Mesenchymal stem cell (in vitro differentiated cells and primary cell): Measurements from ENCODE around the gene KRTAP10-8.
"Not testable (repeated sequence)": the region's sequence is repeated elsewhere in the genome, so short reads cannot be mapped to it uniquely, and the experiment has no call there.

Experiments
- DNase-seq: peaks from one replicate; pipeline ENCODE4 v3.0.0-alpha.2; 2013
- H2AFZ ChIP-seq: one replicate; pipeline ENCODE4 v1.6.1; 2013; ENCODE audit warnings: low read depth, mild to moderate bottlenecking, control low read depth, inconsistent platforms, low read length, moderate library complexity
- H2AK5ac ChIP-seq: 2 replicates; pipeline ENCODE4 v1.6.1; 2013; ENCODE audit warnings: low read length, moderate library complexity, mild to moderate bottlenecking, inconsistent platforms; ENCODE audit not compliant: severe bottlenecking
- H2BK120ac ChIP-seq: one replicate; pipeline ENCODE4 v1.6.1; 2013; ENCODE audit warnings: low read depth, mild to moderate bottlenecking, inconsistent platforms, low read length, moderate library complexity
- H2BK12ac ChIP-seq, 2 experiments: one replicate each; pipeline ENCODE4 v1.6.1; 2013; ENCODE audit warnings: inconsistent platforms in 2 of 2, low read length in 2 of 2, mild to moderate bottlenecking in 2 of 2, moderate library complexity in 2 of 2, control low read depth in 1 of 2
- H2BK15ac ChIP-seq: one replicate; pipeline ENCODE4 v1.6.1; 2013; ENCODE audit warnings: mild to moderate bottlenecking, low read depth, inconsistent platforms; ENCODE audit not compliant: poor library complexity, severe bottlenecking
- H2BK5ac ChIP-seq: 2 replicates; pipeline ENCODE4 v1.6.1; 2013; ENCODE audit warnings: low read depth, mild to moderate bottlenecking, low read length, control low read depth, inconsistent platforms; ENCODE audit not compliant: poor library complexity, severe bottlenecking
- H3K14ac ChIP-seq, 2 experiments: one replicate each; pipeline ENCODE4 v1.6.1; 2013; ENCODE audit warnings: inconsistent platforms in 2 of 2, low read length in 2 of 2, control low read depth in 1 of 2, mild to moderate bottlenecking in 1 of 2, moderate library complexity in 1 of 2
- H3K18ac ChIP-seq, 2 experiments: one replicate each; pipeline ENCODE4 v1.6.1; 2013; ENCODE audit warnings: inconsistent platforms in 2 of 2, low read length in 2 of 2, control low read depth in 1 of 2, low read depth in 1 of 2, mild to moderate bottlenecking in 1 of 2
- H3K23ac ChIP-seq, 2 experiments: one replicate each; pipeline ENCODE4 v1.6.1; 2013; ENCODE audit warnings: inconsistent platforms in 2 of 2, low read length in 2 of 2, mild to moderate bottlenecking in 2 of 2, moderate library complexity in 2 of 2, control low read depth in 1 of 2
- H3K27ac ChIP-seq: 2 replicates; pipeline ENCODE4 v1.5.1; 2013; ENCODE audit warnings: mild to moderate bottlenecking, moderate library complexity, low read length, control low read depth, inconsistent platforms; ENCODE audit not compliant: poor library complexity, severe bottlenecking
- H3K27me3 ChIP-seq, 2 experiments: 2 replicates each; pipeline versions ENCODE4 v1.6.1 to v1.7.0; 2013; ENCODE audit warnings: low read length in 2 of 2, mild to moderate bottlenecking in 2 of 2, moderate library complexity in 2 of 2, control low read depth in 1 of 2, inconsistent platforms in 1 of 2; ENCODE audit not compliant: control insufficient read depth in 1 of 2, insufficient read depth in 1 of 2
- H3K36me3 ChIP-seq, 2 experiments: 2 replicates each; pipeline versions ENCODE4 v1.6.1 to v1.7.0; 2013; ENCODE audit warnings: low read length in 2 of 2, control low read depth in 1 of 2, inconsistent platforms in 1 of 2, low read depth in 1 of 2, mild to moderate bottlenecking in 1 of 2; ENCODE audit not compliant: insufficient read depth in 2 of 2, control insufficient read depth in 1 of 2
- H3K4ac ChIP-seq, 2 experiments: one replicate each; pipeline ENCODE4 v1.6.1; 2013; ENCODE audit warnings: inconsistent platforms in 2 of 2, low read length in 2 of 2, mild to moderate bottlenecking in 2 of 2, moderate library complexity in 2 of 2, control low read depth in 1 of 2, low read depth in 1 of 2
- H3K4me1 ChIP-seq: 2 replicates; pipeline ENCODE4 v1.6.1; 2013; ENCODE audit warnings: low read depth, low read length, control low read depth; ENCODE audit not compliant: control insufficient read depth, insufficient read depth
- H3K4me2 ChIP-seq: 2 replicates; pipeline ENCODE4 v1.6.1; 2013; ENCODE audit warnings: low read length, mild to moderate bottlenecking, inconsistent platforms; ENCODE audit not compliant: poor library complexity, severe bottlenecking
- H3K4me3 ChIP-seq, 2 experiments: 2 replicates each; pipeline versions ENCODE4 v1.5.1 to v1.7.0; 2013; ENCODE audit warnings: low read length in 2 of 2, mild to moderate bottlenecking in 2 of 2, control low read depth in 1 of 2, low read depth in 1 of 2; ENCODE audit not compliant: insufficient read depth in 1 of 2
- H3K79me1 ChIP-seq: replicated peaks from 2 replicates; pipeline ENCODE4 v1.6.1; 2013; ENCODE audit warnings: mild to moderate bottlenecking, control low read depth, low read length, inconsistent platforms; ENCODE audit not compliant: poor library complexity, severe bottlenecking
- H3K9ac ChIP-seq: 2 replicates; pipeline ENCODE4 v1.7.0; 2013; ENCODE audit warnings: mild to moderate bottlenecking, low read length, moderate library complexity
- H3K9me3 ChIP-seq: 2 replicates; pipeline ENCODE4 v1.7.0; 2013; ENCODE audit warnings: mild to moderate bottlenecking, low read length; ENCODE audit not compliant: control insufficient read depth
- H4K8ac ChIP-seq: one replicate; pipeline ENCODE4 v1.6.1; 2013; ENCODE audit warnings: inconsistent platforms, mild to moderate bottlenecking, low read length, moderate library complexity
- H4K91ac ChIP-seq: one replicate; pipeline ENCODE4 v1.6.1; 2013; ENCODE audit warnings: mild to moderate bottlenecking, low read length, inconsistent platforms
- WGBS: methylation state at CpG from one replicate; pipeline ENCODE4 v1.1.7; 2013; ENCODE audit warnings: mixed read lengths; 5-methylcytosine and 5-hydroxymethylcytosine counted together

Gene KRTAP10-8

GRCh38 chr21:44637851-44638348 is 26.0 kb downstream of the KRTAP10-8 start:
- not testable (repeated sequence) for H2AFZ ChIP-seq, H3K4ac ChIP-seq

DNA sequence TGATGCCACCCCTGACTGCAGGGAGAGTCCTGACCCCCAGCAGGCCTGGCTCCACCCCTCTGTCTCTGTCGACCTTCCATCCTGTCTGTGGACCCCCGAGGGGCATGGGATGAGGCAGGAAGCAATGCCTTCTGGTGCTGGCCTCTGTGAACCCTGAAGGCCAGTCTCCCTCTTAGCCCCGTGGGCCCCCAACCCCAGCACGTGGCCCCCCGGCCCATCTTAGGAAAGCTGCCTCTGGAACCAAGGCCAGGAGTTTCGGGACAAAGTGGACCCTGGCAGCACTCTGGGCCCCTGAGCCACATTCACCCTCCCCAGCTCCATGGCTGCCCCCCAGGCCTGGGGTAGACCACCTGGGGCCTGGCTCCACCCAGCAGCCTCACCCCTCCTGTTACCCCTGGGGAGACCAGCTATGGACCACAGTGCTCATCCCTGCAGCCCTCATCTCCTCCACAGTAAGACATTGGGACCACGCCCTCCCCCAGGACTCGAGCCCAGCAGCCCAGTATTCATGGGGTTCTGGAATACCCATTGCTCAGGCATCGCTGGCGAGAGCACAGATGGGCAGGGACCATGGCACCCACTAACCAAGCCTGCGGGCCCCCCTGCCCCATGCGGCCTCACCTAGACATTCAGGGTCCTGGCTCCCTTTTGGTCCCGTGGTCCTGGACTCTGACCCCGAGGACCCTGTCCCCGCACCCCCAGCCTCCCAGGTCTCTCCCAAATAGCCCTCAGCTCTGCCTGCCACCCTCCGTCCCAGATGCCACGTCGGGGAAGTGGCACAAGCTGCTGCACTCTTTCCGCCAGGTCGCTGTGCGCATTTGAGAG is 26.8 kb downstream of the KRTAP10-8 start:
- H3K4ac ChIP-seq, H3K36me3 ChIP-seq, H4K8ac ChIP-seq, H2BK15ac ChIP-seq, H2BK5ac ChIP-seq, H3K14ac ChIP-seq, H3K4me3 ChIP-seq, H3K9ac ChIP-seq, H3K4me1 ChIP-seq, H2BK120ac ChIP-seq, H3K18ac ChIP-seq, H4K91ac ChIP-seq, H2AK5ac ChIP-seq, H3K23ac ChIP-seq, H3K27ac ChIP-seq, H2AFZ ChIP-seq, H2BK12ac ChIP-seq, H3K4me2 ChIP-seq, DNase-seq, H3K79me1 ChIP-seq: not testable (repeated sequence)
- Histone ChIP-seq H3K27me3 (peaks cover 0 to 14% of the 10 kb centered on the region in 2 experiments), H3K9me3 (peaks cover 37% of the 10 kb centered on the region)
- 90% methylated on average over 15 of the region's 21 CpGs for WGBS

More at GRCh38 chr21:44637851-44638348, 26.0 kb downstream of the KRTAP10-8 start:
- not testable (repeated sequence) for H3K14ac ChIP-seq, H3K4me2 ChIP-seq, H3K18ac ChIP-seq, H3K23ac ChIP-seq, DNase-seq, H4K91ac ChIP-seq, H4K8ac ChIP-seq, H2BK15ac ChIP-seq, H3K36me3 ChIP-seq, H2BK12ac ChIP-seq, H3K4me1 ChIP-seq, H2BK5ac ChIP-seq, H2BK120ac ChIP-seq, H3K9ac ChIP-seq, H2AK5ac ChIP-seq, H3K79me1 ChIP-seq, H3K4me3 ChIP-seq, H3K27ac ChIP-seq
- 75% methylated on average over 3 of the region's 12 CpGs for WGBS
- Histone ChIP-seq H3K27me3 (peaks cover 0 to 14% of the 10 kb centered on the region in 2 experiments), H3K9me3 (peaks cover 29% of the 10 kb centered on the region)

DNA sequence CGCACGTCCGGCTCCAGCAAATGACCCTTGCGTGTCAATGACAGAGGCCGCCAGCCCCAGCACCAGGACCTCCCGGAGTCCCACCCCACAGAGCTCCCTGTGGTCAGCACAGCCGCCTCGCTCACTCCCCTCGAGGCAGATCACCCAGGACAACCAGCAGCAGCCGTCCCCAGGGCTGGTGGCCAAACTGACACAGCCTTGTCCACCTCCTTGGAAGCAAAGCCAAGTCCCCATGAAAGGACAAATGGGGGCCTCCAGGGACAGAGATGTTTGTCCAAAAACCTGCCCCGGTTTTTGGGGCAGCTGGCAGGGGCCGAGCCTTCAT is 27.4 kb downstream of the KRTAP10-8 start:
- no peak overlapping the region for H2BK120ac ChIP-seq
- no peak overlapping the region for H3K4me2 ChIP-seq
- no peak overlapping the region for H3K4me3 ChIP-seq
- no peaks in the 10 kb centered on the region for H3K4me1 ChIP-seq
- H3K27ac ChIP-seq, result no peak overlapping the region
- H2AFZ ChIP-seq, result no peak overlapping the region
- no peak overlapping the region for H3K23ac ChIP-seq
- H3K9ac ChIP-seq, result no peak overlapping the region
- no peaks in the 10 kb centered on the region for H3K36me3 ChIP-seq
- no peak overlapping the region for H2BK5ac ChIP-seq
- H3K79me1 ChIP-seq, result no peaks in the 10 kb centered on the region
- no peak overlapping the region for H2BK15ac ChIP-seq
- no peak overlapping the region for H4K91ac ChIP-seq
- H3K27me3 ChIP-seq, result peaks cover 0 to 14% of the 10 kb centered on the region in 2 experiments
- peaks cover 40% of the 10 kb centered on the region for H3K9me3 ChIP-seq
- H2BK12ac ChIP-seq, result no peak overlapping the region
- no peak overlapping the region for H3K14ac ChIP-seq
- 87% methylated on average over 12 of the region's 12 CpGs for WGBS
- no peak overlapping the region for H4K8ac ChIP-seq
- H2AK5ac ChIP-seq, result no peak overlapping the region
- no peak overlapping the region for H3K18ac ChIP-seq
- DNase-seq, result no peak
- H3K4ac ChIP-seq, result no peak overlapping the region

DNA sequence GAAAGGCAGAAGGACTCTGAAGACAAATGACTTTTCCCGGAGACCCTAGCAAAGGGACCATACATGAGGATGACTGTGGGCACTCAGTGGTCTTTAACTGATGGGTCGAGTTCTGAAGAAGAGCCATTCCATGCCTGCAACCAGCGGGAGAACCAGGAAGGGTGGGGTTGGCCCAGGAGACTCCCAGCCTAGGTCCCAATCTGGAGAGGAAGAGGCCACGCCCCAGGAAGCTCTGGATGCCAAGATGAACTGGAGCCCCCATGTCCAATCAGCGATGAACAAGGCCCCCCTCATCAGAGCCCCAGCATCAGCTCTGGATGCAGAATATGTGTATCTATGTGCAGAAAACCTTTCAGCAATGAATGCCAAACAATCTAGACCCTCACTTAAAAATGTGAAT is 28.9 kb downstream of the KRTAP10-8 start:
- H3K9ac ChIP-seq, result no peak overlapping the region
- H4K91ac ChIP-seq, result no peak overlapping the region
- H3K4me3 ChIP-seq, result no peak overlapping the region
- H2BK15ac ChIP-seq, result no peak overlapping the region
- DNase-seq, result no peak
- no peak overlapping the region for H2BK5ac ChIP-seq
- no peak overlapping the region for H3K18ac ChIP-seq
- no peak overlapping the region for H2BK120ac ChIP-seq
- H3K4me2 ChIP-seq, result no peak overlapping the region
- peaks cover 0 to 14% of the 10 kb centered on the region in 2 experiments for H3K27me3 ChIP-seq
- no peak overlapping the region for H3K14ac ChIP-seq
- no peak overlapping the region for H2AK5ac ChIP-seq
- H2AFZ ChIP-seq, result no peak overlapping the region
- WGBS, result 59% methylated on average over 4 of the region's 5 CpGs
- no peaks in the 10 kb centered on the region for H3K4me1 ChIP-seq
- no peak overlapping the region for H3K23ac ChIP-seq
- no peak overlapping the region for H3K27ac ChIP-seq
- no peaks in the 10 kb centered on the region for H3K36me3 ChIP-seq
- H3K9me3 ChIP-seq, result peaks cover 46% of the 10 kb centered on the region
- H3K4ac ChIP-seq, result no peak overlapping the region
- H4K8ac ChIP-seq, result no peak overlapping the region
- H3K79me1 ChIP-seq, result no peaks in the 10 kb centered on the region
- no peak overlapping the region for H2BK12ac ChIP-seq
